ENCODE measurements around the gene HERPUD2.
"Not testable (repeated sequence)": the region's sequence is repeated elsewhere in the genome, so short reads cannot be mapped to it uniquely, and the experiment has no call there.

The HERPUD2 gene

DNA sequence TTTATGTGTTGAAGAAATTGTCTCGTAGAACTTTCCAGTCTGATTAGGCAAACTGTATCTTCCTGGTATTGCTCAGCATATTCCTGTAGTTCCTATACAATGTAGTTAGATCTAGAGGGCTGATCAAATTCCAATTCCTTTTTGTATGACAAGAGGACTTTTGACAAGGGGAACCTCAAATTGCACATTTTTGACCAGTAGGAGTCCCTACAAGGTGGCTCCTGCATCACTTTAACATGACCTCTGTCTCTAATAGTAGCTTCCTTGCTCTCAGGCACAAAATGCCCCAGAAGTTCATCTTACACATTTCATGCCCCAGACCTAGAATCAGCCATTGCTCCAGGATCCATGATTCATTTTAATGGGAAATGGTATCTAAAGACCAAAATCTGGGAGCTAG, 18.7 kb downstream of the HERPUD2 start:
- DNase-seq, result peak; percentile 15

DNA sequence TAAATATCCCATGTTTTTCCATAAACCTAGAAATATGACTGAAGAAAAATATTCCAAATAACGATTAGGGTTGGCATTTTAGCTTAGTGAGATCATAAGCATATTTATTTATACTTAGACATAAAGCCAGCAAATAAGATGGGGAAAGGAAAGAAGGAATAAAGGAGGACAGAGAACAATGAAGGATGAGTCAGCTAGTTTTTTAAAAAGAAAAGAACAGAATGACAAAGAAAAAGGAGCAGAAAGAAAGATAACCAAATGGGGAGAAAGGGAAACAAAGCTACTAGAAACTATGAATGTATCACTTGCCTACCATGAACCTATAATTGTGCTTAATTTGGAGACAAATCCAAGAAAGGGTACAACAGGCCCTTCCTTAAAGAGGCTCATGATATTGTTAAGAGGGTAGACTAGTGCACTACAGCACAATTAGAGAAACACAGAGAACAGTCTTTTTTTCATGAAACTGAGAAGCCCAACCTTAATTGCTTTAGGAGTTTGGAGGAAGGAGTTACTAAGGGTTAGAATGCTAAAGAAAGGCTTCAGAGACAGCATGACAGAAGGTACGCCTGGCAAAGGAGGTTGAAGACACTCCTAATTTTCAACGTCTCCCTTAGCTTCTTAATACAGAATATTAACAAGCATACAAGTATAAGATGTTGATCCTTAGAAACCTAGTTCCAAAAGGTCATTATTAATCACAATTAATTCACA, 23.9 kb downstream of the HERPUD2 start:
- no peak for DNase-seq

GRCh38 chr7:35660411-35660810, 34.5 kb downstream of the HERPUD2 start:
- not testable (repeated sequence) for DNase-seq

- DNase-seq, result no peak
Observed at GRCh38 chr7:35658606-35659201, 36.2 kb downstream of the HERPUD2 start.

DNA sequence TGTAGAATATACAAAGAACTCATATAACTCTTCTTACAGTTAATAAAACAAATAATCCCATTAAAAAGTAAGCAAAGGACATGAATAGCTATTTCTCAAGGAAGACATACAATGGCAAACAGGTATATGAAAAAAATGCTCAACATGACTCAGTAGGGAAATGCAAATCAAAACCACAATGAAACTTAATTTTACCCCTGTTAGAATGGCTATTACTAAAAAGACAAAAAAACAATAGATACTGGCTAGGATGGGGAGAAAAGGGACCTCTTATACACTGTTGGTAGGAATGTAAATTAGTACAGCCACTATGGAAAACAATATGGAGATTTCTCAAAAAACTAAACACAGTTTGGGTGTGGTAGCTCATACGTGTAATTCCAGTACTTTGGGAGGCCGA, 37.8 kb downstream of the HERPUD2 start:
- no peak for DNase-seq

- DNase-seq, result not testable (repeated sequence)
Observed at GRCh38 chr7:35654558-35654957, 40.4 kb downstream of the HERPUD2 start.

DNA sequence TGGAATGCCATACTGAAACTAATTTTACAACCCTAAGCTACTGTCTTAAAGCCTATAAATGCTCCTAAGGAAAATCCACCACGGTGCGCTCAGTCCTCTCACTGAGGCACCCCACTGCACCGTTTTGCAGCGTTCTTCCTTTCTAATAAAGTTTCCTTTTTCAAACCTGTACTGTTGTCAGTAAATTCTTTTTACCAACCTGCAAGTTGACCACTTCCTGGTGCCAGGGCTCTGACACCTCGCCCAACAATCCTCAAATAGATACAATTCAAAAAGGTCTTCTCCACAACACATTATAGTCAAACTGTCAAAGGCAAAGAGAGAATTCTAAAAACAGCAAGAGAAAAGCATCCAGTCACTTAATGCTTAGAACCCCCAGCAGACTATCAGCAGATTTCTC, 42.8 kb downstream of the HERPUD2 start:
- DNase-seq, result no peak

DNA sequence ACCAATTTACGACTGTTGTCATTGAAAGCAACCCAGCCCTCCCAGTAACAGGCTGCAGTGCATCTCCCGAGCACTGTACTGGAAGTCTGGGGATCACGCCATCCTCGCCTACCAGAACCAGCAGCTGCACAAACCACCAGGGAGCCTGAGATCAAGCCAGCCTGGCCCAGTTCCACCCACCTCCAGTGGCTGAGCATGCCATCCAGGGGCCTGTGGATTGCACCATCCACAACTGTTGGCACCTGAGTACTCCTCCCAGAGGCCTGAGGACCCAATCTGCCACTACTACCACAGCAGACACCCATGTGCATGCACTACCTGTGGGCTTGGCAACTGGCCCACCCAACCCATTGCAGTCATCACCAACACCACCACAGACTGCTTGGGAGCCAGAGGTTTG, 44.2 kb downstream of the HERPUD2 start:
- no peak for DNase-seq

- no peak for DNase-seq
Observed at GRCh38 chr7:35649711-35650110, 45.2 kb downstream of the HERPUD2 start.

DNA sequence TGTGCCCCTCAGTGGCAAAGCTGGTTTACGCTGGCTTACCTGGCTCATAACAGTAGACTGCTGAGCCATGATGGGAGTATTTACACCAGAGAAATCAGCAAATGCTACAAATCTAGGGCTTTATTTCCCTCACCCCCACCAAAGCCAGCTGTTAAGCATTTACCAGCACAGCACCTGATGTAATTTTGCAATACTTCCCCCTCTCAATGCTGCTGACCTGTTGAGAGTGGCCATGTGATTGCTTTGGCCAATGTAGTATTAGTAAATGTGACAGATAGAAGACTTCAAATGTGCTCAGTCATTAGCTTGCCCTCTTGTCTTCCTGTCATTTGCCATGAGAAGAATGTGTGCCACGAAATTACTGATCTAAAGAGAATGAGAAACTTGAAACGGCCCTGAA, 46.6 kb downstream of the HERPUD2 start:
- no peak for DNase-seq

DNA sequence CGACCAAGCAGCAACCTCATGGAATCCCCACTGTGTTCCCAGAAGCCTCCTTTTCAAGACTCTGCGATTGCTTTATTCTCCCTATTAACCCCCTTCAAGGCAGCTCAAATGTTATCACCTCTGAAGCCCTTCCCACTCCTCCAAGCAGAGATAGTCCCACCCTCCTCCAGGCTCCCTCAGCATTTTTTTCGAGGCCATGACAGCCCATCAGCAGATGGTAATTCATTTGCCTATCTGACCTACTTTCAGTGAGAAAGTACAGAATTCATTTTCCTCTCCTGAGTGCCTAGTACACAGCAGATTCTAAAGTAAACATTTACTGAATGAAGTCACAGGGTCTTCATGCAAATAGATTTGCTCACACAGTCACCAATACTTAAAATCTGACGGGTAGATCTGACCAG, 47.8 kb downstream of the HERPUD2 start:
- no peak for DNase-seq

- DNase-seq, result no peak
Observed at GRCh38 chr7:35646289-35647023, 48.5 kb downstream of the HERPUD2 start.

- no peak for DNase-seq
Observed at GRCh38 chr7:35645691-35646090, 49.2 kb downstream of the HERPUD2 start.

DNA sequence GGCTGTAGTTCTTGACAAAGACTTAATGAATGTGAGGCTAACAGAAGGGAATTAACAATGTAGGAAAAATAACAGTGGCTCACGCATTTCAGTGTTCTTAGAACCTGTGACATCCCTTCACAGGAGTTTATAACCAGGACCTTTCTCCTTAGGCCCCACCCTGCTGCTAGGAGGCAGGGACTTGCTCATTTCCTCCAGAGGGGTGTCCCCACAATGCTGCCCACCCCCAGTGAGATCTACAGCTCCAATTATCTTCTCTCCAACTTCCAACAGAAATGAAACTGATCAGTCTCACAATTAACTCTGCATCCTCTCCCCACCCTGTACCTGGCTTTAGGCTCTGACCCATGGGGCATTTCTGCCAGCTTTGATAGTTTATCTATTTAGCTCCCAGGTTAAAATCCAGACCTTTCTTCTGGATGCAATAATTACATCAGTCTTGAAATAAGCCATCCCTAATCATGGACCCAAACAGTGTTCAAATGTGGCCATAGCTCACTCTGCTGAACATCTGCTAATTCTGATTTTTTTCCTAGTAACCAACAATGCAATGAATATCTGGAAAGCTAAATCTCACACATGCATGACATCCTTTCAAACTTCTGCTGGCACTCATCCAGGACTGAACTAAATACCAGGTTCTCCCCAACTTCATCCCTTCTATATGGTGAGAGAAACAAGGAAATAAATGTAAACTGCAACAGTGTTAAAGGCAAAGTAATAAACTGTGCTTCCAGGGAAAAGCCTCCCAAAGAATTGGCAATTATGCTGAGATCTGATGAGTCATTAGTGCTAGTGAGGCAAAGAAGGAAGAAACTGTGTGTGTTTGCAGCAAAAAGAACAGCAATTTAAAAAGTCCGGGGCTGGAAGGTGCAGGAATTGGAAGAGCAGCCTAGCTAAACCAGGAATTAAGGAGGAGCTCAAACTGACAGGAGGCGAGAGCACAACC, 64.6 kb downstream of the HERPUD2 start:
- DNase-seq, result no peak

DNA sequence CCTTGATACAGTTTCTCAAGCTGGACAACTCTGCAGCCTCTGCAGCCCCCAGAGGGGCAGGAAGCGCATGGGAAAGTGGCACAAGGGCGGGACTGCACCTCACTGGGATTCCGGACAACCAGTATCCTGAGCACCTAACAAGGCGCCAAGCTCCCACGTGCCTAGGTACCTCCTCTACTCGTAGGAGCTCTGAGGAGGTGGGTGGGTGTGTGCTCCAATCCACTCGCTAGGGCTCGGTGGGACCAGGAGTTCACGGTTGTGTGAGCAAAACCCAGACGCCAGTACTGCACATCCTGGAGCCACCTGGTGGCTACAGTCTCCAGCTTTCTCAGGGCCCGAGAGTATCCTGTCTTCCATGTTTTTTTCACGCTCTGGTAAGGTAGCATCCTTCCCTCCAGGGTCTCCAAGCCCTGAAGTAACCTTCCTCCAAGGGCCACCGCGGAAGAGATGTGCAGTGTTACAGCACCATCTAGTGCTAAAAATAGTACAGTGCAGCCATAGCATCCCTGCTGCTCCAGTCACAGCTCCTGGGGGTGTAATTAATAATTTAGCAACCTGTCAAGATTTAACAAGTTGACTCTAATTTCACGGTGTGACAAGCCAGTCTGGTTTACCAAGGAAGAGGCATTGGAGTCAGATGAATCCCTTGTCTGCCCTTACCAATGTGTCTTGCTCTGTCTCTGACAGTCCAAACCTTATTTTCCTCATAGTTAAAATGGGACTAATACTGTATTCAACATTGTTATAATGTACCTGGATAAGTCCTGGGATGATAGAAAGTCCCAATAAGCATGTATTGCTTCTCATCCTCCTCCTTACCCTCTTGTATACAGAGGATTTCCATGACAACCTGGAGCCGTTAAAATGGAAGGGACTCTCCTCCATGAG, 70.4 kb downstream of the HERPUD2 start:
- DNase-seq, result peak; percentile 28

DNA sequence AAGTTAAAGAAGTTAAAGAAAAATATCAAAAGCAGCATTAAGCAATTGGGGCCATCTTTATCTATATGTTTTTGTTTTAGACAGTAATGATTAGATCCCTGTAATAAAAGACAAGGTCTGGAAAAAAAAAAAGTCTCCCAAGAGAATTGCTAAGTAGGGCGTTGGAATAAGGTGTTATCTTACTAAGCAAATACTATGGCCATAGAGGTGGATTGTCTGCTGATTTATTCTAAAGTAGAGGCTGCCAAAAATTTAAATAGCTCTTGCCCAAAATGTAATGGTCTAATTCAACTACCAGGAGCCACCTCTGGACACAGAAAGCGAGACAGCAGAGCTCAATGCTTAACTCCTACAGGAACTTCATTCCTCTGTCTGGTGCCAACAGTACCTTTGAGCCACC, 71.6 kb downstream of the HERPUD2 start:
- DNase-seq, result no peak

DNA sequence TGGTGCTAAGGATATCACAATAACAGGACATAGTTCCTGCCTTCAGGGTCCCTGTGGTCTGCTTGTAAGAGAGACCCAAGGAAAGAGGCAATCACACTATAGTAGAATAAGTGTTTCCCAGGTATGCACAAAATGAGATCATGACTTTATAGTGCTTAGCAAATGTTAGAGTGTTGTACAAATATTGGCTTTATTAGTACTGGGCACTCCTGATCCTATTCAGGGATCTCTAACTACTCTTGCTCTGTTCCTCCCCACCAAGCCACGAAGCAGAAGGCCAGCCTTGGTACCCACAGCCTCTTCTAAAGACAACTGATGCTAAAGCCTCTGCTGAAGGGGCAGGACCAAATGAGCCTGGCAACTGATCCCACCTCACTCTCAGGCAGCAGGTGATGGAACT, 75.1 kb downstream of the HERPUD2 start:
- no peak for DNase-seq

- DNase-seq, result no peak
Observed at GRCh38 chr7:35617041-35617440, 77.9 kb downstream of the HERPUD2 start.

- DNase-seq, result no peak
Observed at GRCh38 chr7:35613150-35613549, 81.8 kb downstream of the HERPUD2 start.

DNA sequence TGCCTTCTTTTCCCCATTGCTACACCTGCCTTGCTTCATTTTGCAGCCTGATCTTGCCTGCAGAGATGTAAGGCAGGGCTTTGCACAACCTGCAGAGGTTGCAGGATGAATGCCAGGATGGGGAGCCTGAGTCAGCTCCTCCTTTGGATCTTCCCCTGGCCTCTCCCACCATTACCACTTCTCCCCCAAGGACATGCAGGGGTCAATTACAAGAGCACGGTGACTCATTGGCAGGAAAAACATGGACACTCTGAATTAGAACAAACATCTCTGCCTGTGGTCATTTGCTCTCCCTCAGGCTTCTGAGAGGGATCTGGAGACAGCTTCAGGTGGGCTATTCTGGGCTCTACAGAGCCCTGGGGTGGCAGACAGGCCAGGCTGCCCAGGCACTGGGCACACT, 89.2 kb downstream of the HERPUD2 start:
- DNase-seq, result no peak

GRCh38 chr7:35604595-35604994, 90.3 kb downstream of the HERPUD2 start:
- no peak for DNase-seq

- peak; percentile 14 for DNase-seq
Observed at GRCh38 chr7:35599645-35600044, 95.3 kb downstream of the HERPUD2 start.

Measured in inflammatory macrophage treated with lipopolysaccharide for 4 hours (primary cell).